Immature natural killer cell (primary cell): ENCODE measurements around the gene ABCB8. TPM values are rescaled to one million over a fixed set of nuclear protein-coding genes. Genes with fewer than 3 reads are reported as not detected.

Experiments used
- DNase-seq, 3 donors: peaks; one replicate each; pipeline ENCODE4 v3.0.0; 2022; ENCODE audit warnings: mixed read lengths in 1 of 3
- H3K27ac Mint-ChIP-seq, 6 donors: one replicate each; pipeline ENCODE4 v1.8.0; 2020; ENCODE audit warnings: mixed read lengths in 6 of 6, mild to moderate bottlenecking in 5 of 6, inconsistent platforms in 4 of 6, moderate library complexity in 3 of 6
- H3K27me3 Mint-ChIP-seq, 3 donors: one replicate each; pipeline ENCODE4 v1.8.0; 2020 to 2021; ENCODE audit warnings: low read depth in 3 of 3, mild to moderate bottlenecking in 3 of 3, mixed read lengths in 3 of 3, moderate library complexity in 3 of 3, inconsistent platforms in 1 of 3
- H3K36me3 Mint-ChIP-seq, 3 donors: one replicate each; pipeline ENCODE4 v1.8.0; 2020; ENCODE audit warnings: mixed read lengths in 3 of 3, inconsistent platforms in 2 of 3, mild to moderate bottlenecking in 2 of 3
- H3K4me1 Mint-ChIP-seq, 2 donors: one replicate each; pipeline ENCODE4 v1.8.0; 2020; ENCODE audit warnings: inconsistent platforms in 2 of 2, mild to moderate bottlenecking in 2 of 2, mixed read lengths in 2 of 2, moderate library complexity in 1 of 2
- H3K4me3 Mint-ChIP-seq, 5 donors: one replicate each; pipeline ENCODE4 v1.8.0; 2020; ENCODE audit warnings: mild to moderate bottlenecking in 5 of 5, mixed read lengths in 5 of 5, inconsistent platforms in 3 of 5, moderate library complexity in 3 of 5
- H3K9me3 Mint-ChIP-seq, 6 donors: one replicate each; pipeline ENCODE4 v1.8.0; 2020; ENCODE audit warnings: mild to moderate bottlenecking in 6 of 6, mixed read lengths in 6 of 6, inconsistent platforms in 4 of 6, moderate library complexity in 3 of 6
- polyA plus RNA-seq, 3 donors: library from polyadenylated mRNA; unstranded; fragments of 300-500 nt; fragmentation: Illumina TruSeq; gene quantifications; one replicate each; pipeline ENCODE4 v1.2.3, GENCODE V29; 2021

ABCB8 gene
- polyA plus RNA-seq, 3 donors from 2014 or later, result 17.6 to 26.5 (median 23.3) TPM

- Mint-ChIP-seq H3K9me3 (no peaks in the 10 kb centered on the region), H3K4me1 (no peaks in the 10 kb centered on the region), H3K4me3 (no peak overlapping the region), H3K27ac (no peak overlapping the region), H3K36me3 (peaks cover 0 to 22% (median 4%) of the 10 kb centered on the region in 3 donors), H3K27me3 (no peaks in the 10 kb centered on the region)
- DNase-seq, result no peak
These were observed 43.0 kb downstream of the ABCB8 start for GRCh38 chr7:151071032-151071866.

- Mint-ChIP-seq H3K4me1 (peaks cover 8% of the 10 kb centered on the region in 2 donors), H3K27me3 (peaks cover 0 to 5% (median 0%) of the 10 kb centered on the region in 3 donors), H3K9me3 (no peaks in the 10 kb centered on the region), H3K27ac (peak overlapping the region in 1 of 6 donors; percentile 28), H3K4me3 (no peak overlapping the region), H3K36me3 (peaks cover 0 to 14% (median 4%) of the 10 kb centered on the region in 3 donors)
- DNase-seq, result no peak
These were observed 45.7 kb downstream of the ABCB8 start for GRCh38 chr7:151073990-151074389.

GRCh38 chr7:151074817-151075661, 46.8 kb downstream of the ABCB8 start:
- H3K4me1 Mint-ChIP-seq, result peaks cover 16 to 19% of the 10 kb centered on the region in 2 donors
- H3K27ac Mint-ChIP-seq, result no peak overlapping the region
- H3K4me3 Mint-ChIP-seq, result no peak overlapping the region
- no peaks in the 10 kb centered on the region for H3K9me3 Mint-ChIP-seq
- DNase-seq, result no peak
- H3K27me3 Mint-ChIP-seq, result peaks cover 0 to 7% (median 0%) of the 10 kb centered on the region in 3 donors
- H3K36me3 Mint-ChIP-seq, result peaks cover 0 to 8% (median 0%) of the 10 kb centered on the region in 3 donors

- no peaks in the 10 kb centered on the region for H3K9me3 Mint-ChIP-seq
- no peak overlapping the region for H3K27ac Mint-ChIP-seq
These were observed 47.4 kb downstream of the ABCB8 start for GRCh38 chr7:151075662-151075971.

GRCh38 chr7:151075978-151076426, 47.8 kb downstream of the ABCB8 start:
- DNase-seq, result no peak
- peaks cover 0 to 4% (median 0%) of the 10 kb centered on the region in 3 donors for H3K36me3 Mint-ChIP-seq
- no peaks in the 10 kb centered on the region for H3K9me3 Mint-ChIP-seq
- no peak overlapping the region for H3K27ac Mint-ChIP-seq
- H3K4me1 Mint-ChIP-seq, result peaks cover 16 to 20% of the 10 kb centered on the region in 2 donors
- peaks cover 0 to 7% (median 0%) of the 10 kb centered on the region in 3 donors for H3K27me3 Mint-ChIP-seq
- no peak overlapping the region for H3K4me3 Mint-ChIP-seq

More at GRCh38 chr7:151075662-151075971, 47.4 kb downstream of the ABCB8 start:
- Mint-ChIP-seq H3K4me1 (peaks cover 16 to 20% of the 10 kb centered on the region in 2 donors), H3K36me3 (peaks cover 0 to 7% (median 0%) of the 10 kb centered on the region in 3 donors), H3K27me3 (peaks cover 0 to 7% (median 0%) of the 10 kb centered on the region in 3 donors), H3K4me3 (no peak overlapping the region)
- DNase-seq, result no peak

- no peak for DNase-seq
- no peak overlapping the region for H3K27ac Mint-ChIP-seq
- no peak overlapping the region for H3K4me3 Mint-ChIP-seq
- H3K9me3 Mint-ChIP-seq, result no peaks in the 10 kb centered on the region
- peaks cover 0 to 7% (median 0%) of the 10 kb centered on the region in 3 donors for H3K27me3 Mint-ChIP-seq
- H3K4me1 Mint-ChIP-seq, result peaks cover 18 to 20% of the 10 kb centered on the region in 2 donors
- H3K36me3 Mint-ChIP-seq, result peaks cover 0 to 4% (median 0%) of the 10 kb centered on the region in 3 donors
These were observed 48.8 kb downstream of the ABCB8 start for GRCh38 chr7:151076863-151077704.

GRCh38 chr7:151077705-151078232, 49.5 kb downstream of the ABCB8 start:
- H3K9me3 Mint-ChIP-seq, result no peaks in the 10 kb centered on the region
- H3K27ac Mint-ChIP-seq, result peak overlapping the region in 4 of 6 donors; percentile 40 to 74 (median 66)
- H3K4me3 Mint-ChIP-seq, result peak overlapping the region; percentile 41 to 85 (median 56)

GRCh38 chr7:151078233-151079040, 50.2 kb downstream of the ABCB8 start:
- no peak for DNase-seq
- peaks cover 24 to 27% of the 10 kb centered on the region in 2 donors for H3K4me1 Mint-ChIP-seq
- H3K27me3 Mint-ChIP-seq, result peaks cover 0 to 7% (median 2%) of the 10 kb centered on the region in 3 donors
- peak overlapping the region in 5 of 6 donors; percentile 40 to 88 (median 64) for H3K27ac Mint-ChIP-seq
- peaks cover 0 to 4% (median 0%) of the 10 kb centered on the region in 3 donors for H3K36me3 Mint-ChIP-seq
- peak overlapping the region; percentile 76 to 85 (median 82) for H3K4me3 Mint-ChIP-seq
- no peaks in the 10 kb centered on the region for H3K9me3 Mint-ChIP-seq

More at GRCh38 chr7:151077705-151078232, 49.5 kb downstream of the ABCB8 start:
- Mint-ChIP-seq H3K27me3 (peaks cover 0 to 7% (median 2%) of the 10 kb centered on the region in 3 donors), H3K36me3 (peaks cover 0 to 4% (median 0%) of the 10 kb centered on the region in 3 donors), H3K4me1 (peaks cover 22 to 24% of the 10 kb centered on the region in 2 donors)
- no peak for DNase-seq

- DNase-seq, result no peak
- H3K27me3 Mint-ChIP-seq, result peaks cover 0 to 11% (median 2%) of the 10 kb centered on the region in 3 donors
- H3K9me3 Mint-ChIP-seq, result no peaks in the 10 kb centered on the region
- H3K27ac Mint-ChIP-seq, result peak overlapping the region; percentile 23 to 88 (median 80)
- peaks cover 0 to 4% (median 0%) of the 10 kb centered on the region in 3 donors for H3K36me3 Mint-ChIP-seq
- H3K4me1 Mint-ChIP-seq, result peaks cover 29 to 35% of the 10 kb centered on the region in 2 donors
- peak overlapping the region; percentile 82 to 88 (median 85) for H3K4me3 Mint-ChIP-seq
These were observed 51.1 kb downstream of the ABCB8 start for GRCh38 chr7:151079199-151079910.

- peak overlapping the region; percentile 82 to 88 (median 85) for H3K4me3 Mint-ChIP-seq
- H3K27me3 Mint-ChIP-seq, result peaks cover 0 to 14% (median 2%) of the 10 kb centered on the region in 3 donors
- peaks cover 33 to 39% of the 10 kb centered on the region in 2 donors for H3K4me1 Mint-ChIP-seq
- H3K27ac Mint-ChIP-seq, result peak overlapping the region; percentile 53 to 84 (median 78)
- no peaks in the 10 kb centered on the region for H3K9me3 Mint-ChIP-seq
- H3K36me3 Mint-ChIP-seq, result peaks cover 0 to 4% (median 0%) of the 10 kb centered on the region in 3 donors
- DNase-seq, result no peak
These were observed 51.8 kb downstream of the ABCB8 start for GRCh38 chr7:151080067-151080521.

- peak; percentile 88 for DNase-seq
- Mint-ChIP-seq H3K36me3 (peaks cover 0 to 1% (median 0%) of the 10 kb centered on the region in 3 donors), H3K4me3 (peak within 1 kb of the TSS; percentile 82 to 88 (median 85)), H3K9me3 (no peaks in the 10 kb centered on the region), H3K27ac (peak within 1 kb of the TSS; percentile 53 to 84 (median 82)), H3K4me1 (peaks cover 39 to 45% of the 10 kb centered on the region in 2 donors), H3K27me3 (peaks cover 0 to 17% (median 2%) of the 10 kb centered on the region in 3 donors)
These were observed 52.4 kb downstream of the ABCB8 start, which contains the start of gene FASTK for GRCh38 chr7:151080522-151081169. FASTK (minus strand) TSS chr7:151080809; CDS start chr7:151080766, 43 bp downstream.
